Posterior cingulate gyrus (tissue), 11 donors: ENCODE results near the gene COL24A1.
"Not testable (repeated sequence)": the region's sequence is repeated elsewhere in the genome, so short reads cannot be mapped to it uniquely, and the experiment has no call there.

ENCODE experiments used
- DNase-seq, 10 donors: peaks; one replicate each; pipeline versions ENCODE4 v3.0.0 to v3.0.0-alpha.2; 2020 to 2021; ENCODE audit warnings: mixed read lengths in 3 of 10
- intact Hi-C: fragments of 100-400 bp; cut with DNase I; formaldehyde crosslinking; loops from one replicate; pipeline ENCODE4 v1.15.1; 2023

Gene COL24A1

DNA sequence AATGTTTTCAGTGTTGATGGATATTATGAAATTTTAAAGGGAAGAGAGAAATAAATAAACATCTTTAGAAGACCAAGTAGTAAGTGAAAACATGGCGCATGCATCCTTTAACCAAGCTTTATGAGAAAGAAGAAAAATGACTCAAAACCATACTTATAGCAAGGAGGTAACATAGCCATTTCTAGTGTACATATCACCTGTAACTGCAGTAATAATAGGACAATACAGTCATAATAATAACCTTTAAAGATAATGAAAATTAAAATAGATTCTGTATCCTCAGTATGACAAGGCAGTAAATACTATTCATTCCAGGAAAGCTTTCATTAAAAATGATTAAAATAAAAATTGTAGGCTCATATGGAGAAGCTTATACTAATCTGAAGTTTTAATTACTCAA, 141.2 kb downstream of the COL24A1 start:
- intact Hi-C loops, result no loop called here

DNA sequence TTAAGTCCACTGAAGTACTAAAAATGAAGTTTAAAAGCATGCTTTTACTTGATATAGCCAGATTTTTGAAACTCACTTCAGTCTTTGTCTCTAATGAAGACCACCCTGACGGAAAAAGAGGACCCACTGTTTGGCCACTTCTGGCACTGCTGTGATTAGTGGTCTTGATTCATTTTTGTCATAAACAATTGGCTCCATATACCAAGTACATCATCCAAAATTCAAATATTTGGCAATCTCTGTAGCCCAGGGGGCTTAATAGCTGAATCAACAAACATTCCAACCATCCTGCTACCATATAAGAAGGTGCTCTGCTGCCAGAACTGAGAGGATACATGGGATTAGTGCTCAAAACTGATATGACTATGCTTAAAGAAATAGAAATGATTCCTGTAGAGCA, 156.0 kb downstream of the COL24A1 start:
- intact Hi-C loops, result no loop called here
- no peak for DNase-seq

More for the DNA sequence above, 141.2 kb downstream of the COL24A1 start:
- DNase-seq, result no peak

DNA sequence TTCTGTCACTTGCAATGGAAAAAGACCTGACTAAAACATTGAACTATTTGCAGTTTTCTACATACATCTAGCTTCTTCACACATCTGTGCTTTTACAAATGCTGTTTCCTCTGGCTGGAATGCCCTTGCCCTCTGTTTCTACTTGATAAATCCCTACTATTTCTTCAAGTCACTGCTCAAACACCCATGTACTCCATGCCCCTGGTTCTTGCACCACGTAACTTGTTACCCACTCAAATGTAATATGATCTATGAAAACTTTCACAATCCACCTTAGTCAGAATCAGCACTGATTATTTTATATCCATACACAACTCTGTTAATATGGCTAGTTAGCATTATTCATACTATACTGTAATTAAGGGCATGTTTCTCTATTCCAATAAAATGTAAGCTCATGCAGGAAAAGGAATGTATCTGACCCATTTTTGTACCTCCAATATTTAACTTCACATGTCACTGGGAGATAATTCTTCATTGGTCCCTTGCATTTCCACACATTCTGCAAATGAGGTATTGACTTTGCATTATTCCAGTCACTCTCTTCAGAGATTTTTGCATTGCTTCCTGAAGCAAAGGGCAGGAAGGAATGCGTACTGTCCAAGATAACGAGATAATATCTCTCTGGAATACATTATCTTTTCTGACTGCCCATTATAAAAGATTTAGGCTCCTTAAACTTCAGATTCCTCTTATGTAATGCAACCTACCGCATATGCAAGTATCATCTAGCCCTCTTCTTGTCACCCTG, 158.3 kb downstream of the COL24A1 start:
- intact Hi-C loops, result no loop called here

DNA sequence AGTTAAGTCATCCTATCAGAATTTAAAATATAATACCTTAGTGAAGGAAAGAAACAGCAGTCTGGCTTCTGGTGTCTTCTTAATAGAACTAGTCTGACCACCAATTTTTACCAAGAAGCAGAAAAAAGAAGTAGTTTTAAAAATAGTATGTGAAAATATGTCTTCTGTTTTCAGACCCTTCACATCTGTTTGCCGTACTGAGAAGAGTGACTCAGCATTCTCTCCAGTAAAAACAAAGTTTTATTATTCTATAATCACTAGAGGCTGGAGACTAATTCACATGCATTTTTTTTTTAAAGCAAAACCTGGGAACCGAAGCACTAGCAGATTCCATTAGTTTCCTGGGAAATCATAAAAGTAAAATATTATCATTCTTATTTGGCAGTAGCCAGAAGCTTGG, 163.8 kb downstream of the COL24A1 start:
- intact Hi-C loops, result no loop called here
- DNase-seq, result no peak

More for the DNA sequence above, 158.3 kb downstream of the COL24A1 start:
- no peak for DNase-seq

DNA sequence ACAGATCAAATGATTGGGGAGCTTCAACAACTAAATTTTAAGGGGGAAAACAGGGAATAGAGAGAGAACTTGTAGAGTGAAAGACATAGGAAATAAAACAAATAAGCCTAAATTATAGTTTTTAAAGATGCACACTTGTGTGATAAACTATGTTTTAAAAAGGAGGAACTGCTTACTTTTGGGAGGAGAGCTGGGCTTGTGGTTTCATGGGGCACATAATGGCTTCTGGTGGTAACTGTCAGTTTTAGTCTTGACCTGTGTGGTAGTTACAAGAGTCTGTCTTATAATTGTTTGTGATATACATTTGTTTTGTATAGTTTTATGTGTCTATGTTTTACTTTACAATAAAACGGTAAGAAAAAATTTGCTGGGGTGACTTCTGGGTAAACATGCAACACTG, 165.3 kb downstream of the COL24A1 start:
- intact Hi-C loops, result no loop called here
- DNase-seq, result no peak

DNA sequence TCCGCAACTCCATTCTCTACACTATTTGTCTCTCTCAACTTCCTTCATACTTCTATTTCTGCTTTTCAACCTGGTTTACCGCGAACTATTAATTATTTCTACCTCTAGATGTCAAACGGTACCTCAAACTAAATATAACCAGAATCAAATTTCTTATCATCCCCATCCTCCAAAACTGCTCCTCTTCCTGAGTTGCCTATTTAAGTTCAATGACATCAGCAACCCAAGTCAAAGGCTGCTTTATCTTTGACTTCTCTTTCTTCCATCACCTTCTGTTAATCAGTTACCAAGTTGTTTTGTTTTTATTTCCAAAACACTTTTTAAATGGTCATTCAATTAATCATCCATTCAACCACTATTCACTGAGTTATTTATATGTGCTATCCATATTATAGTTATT, 171.9 kb downstream of the COL24A1 start:
- intact Hi-C loops, result no loop called here

DNA sequence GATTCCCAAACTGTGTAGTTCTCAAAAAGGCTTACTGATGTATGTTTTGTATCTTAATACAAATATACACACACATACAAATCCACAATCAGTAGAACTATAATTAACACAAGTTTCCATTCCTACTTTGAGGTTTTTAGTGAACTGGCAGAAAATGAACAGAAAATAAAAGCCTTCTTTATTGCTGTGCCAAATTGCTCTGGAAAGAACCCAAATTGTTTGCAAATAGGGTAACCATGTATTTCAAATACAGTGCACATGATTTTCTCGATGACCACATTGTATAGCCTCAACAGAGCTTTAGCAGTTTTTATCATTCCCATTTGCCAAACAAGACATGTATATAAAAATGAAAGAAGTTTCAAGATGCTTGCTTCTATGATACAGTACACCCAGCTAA, 173.3 kb downstream of the COL24A1 start:
- intact Hi-C loops, result no loop called here
- no peak for DNase-seq

More for the DNA sequence above, 171.9 kb downstream of the COL24A1 start:
- no peak for DNase-seq

DNA sequence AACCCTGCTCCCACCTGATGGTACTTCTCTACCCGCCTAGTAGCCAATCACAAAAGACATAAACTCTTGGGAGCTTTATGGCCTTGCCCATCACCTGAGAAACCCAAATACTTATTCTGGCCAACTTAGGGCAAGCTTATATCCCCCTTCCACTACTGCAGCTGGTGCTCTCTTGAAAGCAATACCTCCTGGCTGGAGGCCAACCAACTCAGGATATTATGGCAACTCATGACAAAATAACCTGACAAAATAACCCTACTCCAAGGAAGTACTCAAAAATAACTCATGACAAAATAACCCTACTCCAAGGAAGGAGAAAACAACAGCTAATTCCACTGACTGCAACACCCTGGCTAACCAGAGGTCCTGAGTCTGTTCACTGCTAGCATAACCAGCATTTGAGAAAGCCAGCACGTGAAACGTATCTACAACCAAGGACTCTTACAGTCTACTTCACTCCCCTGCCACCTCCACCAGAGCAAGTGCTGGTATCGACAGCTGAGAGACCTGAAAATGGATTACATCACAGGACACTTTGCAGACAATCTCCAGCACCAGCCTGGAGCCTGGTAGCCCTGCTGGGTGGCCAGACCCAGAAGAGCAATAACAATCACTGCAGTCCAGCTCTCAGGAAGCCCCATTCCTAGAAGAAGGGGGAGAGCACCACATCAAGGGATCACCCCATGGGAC, 179.9 kb downstream of the COL24A1 start:
- peak in 1 of 10 donors; percentile 18 for DNase-seq
- intact Hi-C loops, result no loop called here

DNA sequence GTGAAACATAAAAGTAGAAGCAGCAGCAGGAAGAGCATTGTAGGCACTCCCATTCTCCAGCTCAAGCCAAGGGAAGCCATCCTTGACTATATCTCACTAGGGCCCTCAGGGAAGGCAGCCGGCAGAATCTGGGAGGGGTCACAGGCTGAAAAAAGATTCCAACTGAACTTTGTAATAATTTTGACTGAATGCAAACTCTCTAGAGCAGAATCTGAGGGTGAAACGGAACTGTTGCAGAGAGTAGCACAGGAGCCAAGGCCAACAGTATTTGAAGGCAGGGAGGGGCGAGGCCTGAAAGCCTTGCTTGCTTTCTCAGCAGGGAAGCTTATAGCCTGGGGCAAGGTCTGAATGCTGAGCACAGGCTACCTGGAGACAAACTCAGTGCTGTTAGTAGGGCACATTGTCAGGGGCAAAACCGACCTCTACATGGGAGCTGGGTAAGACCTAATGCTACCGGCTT, 180.6 kb downstream of the COL24A1 start:
- DNase-seq, result peak in 1 of 10 donors; percentile 52
- intact Hi-C loops, result no loop called here

DNA sequence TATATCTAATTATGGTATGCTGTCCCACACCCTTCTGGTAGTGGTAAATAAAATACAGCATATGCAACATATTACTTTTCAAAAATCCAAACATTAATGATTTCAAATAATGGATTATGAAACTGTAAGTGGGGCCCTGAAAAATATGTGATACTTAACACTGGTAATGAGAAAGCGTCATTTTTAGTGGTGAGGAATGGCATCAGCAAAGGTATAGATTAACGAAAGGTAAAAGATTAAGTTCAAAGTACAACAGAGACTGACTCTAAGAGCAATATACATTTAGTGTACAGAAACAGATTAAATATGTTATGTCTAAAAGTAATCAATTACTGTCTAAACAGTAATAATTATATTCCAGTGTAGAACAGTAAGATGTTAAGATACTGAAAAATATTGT, 194.1 kb downstream of the COL24A1 start:
- intact Hi-C loops, result no loop called here
- DNase-seq, result no peak

DNA sequence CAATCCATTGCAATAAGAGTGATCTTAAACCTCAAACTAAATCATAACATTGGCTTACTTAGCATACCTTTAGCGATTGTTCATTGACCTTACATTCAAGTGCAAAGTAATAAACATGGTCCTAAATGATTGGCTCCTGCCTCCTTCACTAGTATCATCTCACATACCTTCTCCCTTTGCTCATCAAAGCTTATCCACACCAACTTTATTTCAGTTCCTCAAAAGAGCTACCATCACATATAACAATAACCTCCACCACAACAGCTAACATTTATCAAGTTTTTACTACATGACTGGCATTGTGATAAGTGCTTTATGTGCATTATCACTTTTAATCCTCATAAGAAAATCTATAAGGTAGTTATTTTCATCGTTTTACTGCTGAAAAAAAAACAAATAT, 198.8 kb downstream of the COL24A1 start:
- intact Hi-C loops, result no loop called here

DNA sequence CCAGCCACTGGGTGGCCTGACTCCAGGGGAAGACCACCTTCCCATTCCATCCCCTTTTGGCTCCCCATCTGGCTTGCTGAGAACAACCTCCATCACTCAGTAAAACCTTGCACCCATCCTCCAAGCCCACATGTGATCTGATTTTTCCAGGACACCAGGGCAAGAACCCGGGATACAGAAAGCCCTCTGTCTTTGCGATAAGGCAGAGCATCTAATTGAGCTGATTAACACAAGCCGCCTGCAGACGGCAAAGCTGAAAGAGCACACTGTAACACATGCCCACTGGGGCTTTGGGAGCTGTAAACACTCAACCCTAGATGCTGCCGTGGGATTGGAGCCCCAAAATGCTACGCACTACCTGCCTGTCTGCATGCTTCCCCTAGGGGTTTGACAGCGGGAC, 201.4 kb downstream of the COL24A1 start:
- intact Hi-C loops, result not testable (repeated sequence)

More for the DNA sequence above, 198.8 kb downstream of the COL24A1 start:
- DNase-seq, result no peak

DNA sequence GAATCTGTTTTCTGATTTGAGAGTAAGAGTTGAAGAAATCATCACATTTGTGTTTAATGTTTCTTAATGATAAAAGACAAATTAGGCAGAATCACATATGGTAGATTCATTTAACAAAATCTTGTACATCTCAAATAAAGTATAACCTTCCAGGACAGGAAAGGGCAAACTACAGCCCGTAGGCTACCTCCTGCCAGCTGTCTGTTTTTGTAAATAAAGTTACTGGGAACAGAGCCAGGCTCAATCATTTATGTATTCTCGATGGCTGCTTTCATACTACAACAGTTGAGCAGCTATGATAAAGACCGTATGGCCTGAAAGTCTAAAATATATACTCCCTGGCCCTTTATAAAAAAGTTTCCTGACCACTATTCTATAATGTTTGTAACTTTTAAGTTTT, 204.1 kb downstream of the COL24A1 start:
- DNase-seq, result no peak
- intact Hi-C loops, result no loop called here

More for the DNA sequence above, 201.4 kb downstream of the COL24A1 start:
- not testable (repeated sequence) for DNase-seq

DNA sequence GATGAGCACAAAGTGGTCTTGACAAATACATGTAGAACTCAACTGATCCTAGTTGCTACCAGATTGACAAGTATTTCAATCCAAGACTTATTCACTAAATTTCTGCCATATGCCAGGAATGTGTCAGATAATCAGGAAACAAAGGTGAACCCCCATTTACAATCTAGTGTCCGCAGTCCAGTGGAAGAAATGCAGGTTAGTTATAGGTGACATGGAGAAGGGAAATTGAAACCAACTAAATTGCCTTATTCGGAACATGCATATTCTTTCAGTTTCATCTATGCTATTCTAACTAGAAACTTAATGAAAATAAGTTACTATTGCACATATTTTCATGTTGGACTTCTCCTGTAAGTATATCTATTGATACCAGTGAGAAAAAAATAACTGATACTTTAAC, 209.4 kb downstream of the COL24A1 start:
- intact Hi-C loops, result no loop called here
- no peak for DNase-seq

DNA sequence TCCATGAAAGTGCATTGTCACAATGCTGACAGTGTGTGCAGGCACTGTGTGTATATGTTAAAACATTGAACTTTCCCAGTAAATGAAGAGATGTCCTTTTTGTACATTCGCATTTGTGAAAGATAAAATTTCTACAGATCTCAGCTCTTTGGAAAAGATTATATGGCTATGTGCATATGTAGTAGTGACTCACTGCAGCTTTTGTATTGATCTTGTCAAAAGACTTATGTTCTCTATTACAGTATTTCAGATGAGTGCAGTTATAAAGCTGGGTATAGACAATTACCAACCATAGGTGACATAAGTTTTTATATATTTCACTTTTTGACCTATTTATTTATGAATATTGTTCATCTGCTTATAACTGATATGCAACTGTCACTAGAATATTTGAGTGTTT, 212.6 kb downstream of the COL24A1 start:
- intact Hi-C loops, result no loop called here
- DNase-seq, result no peak

DNA sequence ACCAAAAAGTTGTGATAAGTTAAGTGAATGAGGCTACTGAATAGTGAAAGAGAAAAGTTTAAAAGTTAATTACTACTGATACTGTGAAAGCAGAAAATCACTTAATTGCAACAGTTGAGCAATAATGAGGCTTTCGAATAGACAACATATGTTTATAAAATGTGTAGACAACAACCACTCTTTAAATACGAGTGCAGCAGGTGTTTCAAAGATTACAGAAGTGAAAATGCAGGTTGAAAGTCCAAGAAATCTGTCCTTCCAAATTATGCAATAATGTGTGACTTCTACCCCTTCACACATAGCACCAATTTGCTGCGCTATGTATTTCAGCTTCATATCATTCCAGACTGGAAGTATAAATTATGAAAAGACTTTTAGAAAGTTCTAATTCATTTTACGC, 213.0 kb downstream of the COL24A1 start:
- intact Hi-C loops, result no loop called here
- no peak for DNase-seq

DNA sequence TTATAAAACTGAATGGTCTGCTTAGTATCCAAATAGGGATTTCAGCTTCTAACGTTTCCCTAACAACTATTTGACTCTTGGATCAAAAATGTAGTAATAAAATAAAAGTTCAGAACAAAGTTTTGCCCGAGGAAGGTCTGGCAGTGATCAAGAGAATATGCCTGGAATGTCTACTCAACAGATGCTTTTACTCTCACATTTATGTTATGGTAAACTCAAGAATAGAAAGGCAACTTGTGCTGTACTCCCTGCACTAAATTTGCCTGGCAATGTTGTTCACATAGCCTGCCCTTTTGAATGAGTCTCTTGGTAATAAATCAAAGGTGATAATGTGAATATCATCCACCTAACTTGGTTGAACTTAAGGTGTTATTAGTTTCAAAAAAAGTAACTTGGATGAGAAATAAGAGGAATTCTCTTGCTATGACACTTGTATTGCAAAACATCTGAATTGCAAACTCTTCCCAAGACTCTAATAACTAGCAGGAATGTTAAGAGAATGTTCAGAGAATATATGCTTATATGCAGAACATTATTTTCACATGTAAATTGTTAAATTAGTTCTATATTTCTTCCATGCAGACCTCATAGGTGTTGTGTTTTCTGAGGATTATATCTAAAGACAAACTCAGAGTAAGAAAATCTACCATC, 215.8 kb downstream of the COL24A1 start:
- no peak for DNase-seq
- intact Hi-C loops, result no loop called here

DNA sequence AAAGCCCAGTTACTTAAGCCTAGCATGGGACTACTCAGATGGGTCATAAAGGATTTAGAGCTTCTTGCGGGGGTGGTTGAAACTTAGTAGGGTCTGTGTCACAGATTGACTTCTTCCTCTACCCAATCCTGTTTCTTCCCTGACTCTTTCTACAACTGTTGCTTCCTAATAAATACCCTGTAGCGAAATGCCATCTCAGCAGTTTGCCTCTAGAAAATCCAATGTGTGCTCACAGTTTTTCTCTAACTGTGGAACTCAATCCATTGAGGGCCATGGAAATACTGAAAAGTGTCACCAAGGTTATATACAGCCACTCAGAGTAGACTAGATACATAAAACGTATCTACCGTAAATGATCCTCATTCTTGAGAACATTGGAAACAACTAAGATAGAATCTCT, 217.7 kb downstream of the COL24A1 start:
- DNase-seq, result no peak
- intact Hi-C loops, result no loop called here

DNA sequence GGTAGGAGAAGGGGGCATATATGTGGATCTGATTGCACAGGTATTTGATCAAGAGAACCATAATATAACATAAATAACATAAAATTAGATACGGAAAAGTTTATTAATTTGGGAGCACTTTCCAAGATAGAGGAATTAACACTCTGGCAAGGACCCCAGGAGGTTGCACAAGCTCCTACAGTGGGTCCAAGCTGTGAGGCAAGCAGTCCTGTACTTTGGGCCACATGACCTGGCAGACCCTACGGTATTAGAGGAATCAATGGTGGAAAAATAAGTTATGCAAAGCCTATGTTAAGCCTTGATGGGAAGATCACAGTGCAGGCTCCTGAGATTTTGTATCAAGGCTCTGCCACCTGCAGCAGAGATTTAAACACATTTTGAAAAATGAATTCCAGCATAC, 220.1 kb downstream of the COL24A1 start:
- DNase-seq, result no peak
- intact Hi-C loops, result no loop called here

DNA sequence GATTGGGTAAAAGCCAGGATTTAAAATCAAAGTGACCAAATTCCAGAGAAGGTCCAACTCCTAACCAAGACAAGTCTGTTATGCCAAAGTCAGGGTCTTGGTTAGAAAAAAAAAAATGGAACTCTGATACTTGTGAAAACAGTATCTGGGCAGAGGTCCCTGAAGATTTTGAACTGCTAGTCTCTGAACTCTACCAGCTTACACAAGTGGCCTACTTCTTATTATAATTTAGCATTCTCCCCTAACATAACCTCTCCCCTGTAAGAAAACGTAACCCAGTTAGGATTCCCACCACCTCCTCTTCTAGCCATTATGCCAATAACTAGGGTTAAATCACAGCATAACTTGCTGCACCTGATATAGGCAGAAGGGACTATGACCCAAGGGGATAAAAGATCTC, 220.5 kb downstream of the COL24A1 start:
- intact Hi-C loops, result no loop called here
- DNase-seq, result no peak

DNA sequence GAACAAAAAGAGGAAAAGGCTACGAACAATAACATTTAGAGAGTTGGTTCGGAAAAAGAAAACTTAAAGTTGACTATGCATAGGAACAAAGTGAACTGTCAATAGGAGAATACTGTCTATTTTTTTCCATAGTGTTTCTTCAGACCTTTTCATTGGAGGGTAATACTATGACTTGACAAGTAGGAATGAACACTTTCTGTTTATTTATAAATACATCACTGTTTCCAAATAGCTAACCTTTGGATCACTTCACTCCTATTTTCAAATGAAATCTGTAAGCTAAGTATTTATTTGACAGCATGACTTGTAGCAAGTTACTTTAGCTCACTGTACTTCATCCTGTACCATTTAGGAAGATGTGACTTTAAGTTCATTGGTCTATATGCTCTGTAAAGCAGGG, 221.3 kb downstream of the COL24A1 start:
- DNase-seq, result no peak

DNA sequence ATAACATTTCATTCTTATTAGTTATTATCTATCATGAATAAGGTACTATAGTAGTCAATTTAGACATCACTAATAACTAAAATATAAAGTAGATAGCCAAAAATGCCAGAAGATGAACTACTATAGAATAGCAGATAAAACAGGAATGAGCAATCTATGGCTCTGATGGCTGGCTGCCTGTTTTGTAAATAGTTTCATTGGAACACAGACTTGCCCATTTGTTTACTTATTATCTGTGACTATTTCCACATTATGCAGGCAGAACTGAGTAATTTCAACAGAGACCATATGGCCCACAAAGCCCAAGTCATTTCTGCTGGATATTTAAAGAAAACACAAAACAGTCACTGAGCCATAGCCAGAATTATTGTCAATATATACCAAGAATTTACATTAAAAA, 222.1 kb downstream of the COL24A1 start:
- no peak for DNase-seq
- intact Hi-C loops, result no loop called here

More for the DNA sequence above, 221.3 kb downstream of the COL24A1 start:
- intact Hi-C loops, result no loop called here
